Heart right ventricle (tissue), 16 donors: Measurements from ENCODE around the gene RHEB. TPM values are rescaled to one million over a fixed set of nuclear protein-coding genes. Genes with fewer than 3 reads are reported as not detected.
A peak's percentile ranks its signal among the peaks of the same experiment; 100 is the strongest.

ENCODE experiments used
- ATAC-seq, 8 donors: fragments of 200-7000 bp; cut with Tn5 transposase; one replicate each; pipeline ENCODE4 v1.9.1; 2020; ENCODE audit warnings: mild to moderate bottlenecking in 8 of 8, moderate library complexity in 8 of 8, moderate number of reproducible peaks in 1 of 8
- DNase-seq, 2 donors: peaks; one replicate each; pipeline ENCODE4 v3.0.0-alpha.2; 2020
- H3K27ac ChIP-seq, 10 donors: fragments of 200-600 bp; sonication (generic) in 2 of 10; one replicate each; pipeline versions ENCODE4 v1.5.0 to v1.8.0; 2020 to 2022; ENCODE audit warnings: mild to moderate bottlenecking in 3 of 10
- H3K27me3 ChIP-seq, 7 donors: fragments of 200-600 bp; one replicate each; pipeline ENCODE4 v1.8.0; 2021 to 2022; ENCODE audit warnings: mild to moderate bottlenecking in 2 of 7
- H3K36me3 ChIP-seq, 9 donors: fragments of 200-600 bp; sonication (generic) in 1 of 9; one replicate each; pipeline versions ENCODE4 v1.5.0 to v1.8.0; 2020 to 2022; ENCODE audit warnings: mild to moderate bottlenecking in 2 of 9
- H3K4me1 ChIP-seq, 9 donors: fragments of 200-600 bp; sonication (generic) in 1 of 9; one replicate each; pipeline versions ENCODE4 v1.5.0 to v1.8.0; 2020 to 2022; ENCODE audit warnings: mild to moderate bottlenecking in 4 of 9
- H3K4me3 ChIP-seq, 10 donors: fragments of 200-600 bp; sonication (generic) in 2 of 10; one replicate each; pipeline versions ENCODE4 v1.5.0 to v1.8.0; 2020 to 2022; ENCODE audit warnings: mild to moderate bottlenecking in 7 of 10, moderate library complexity in 2 of 10
- H3K9me3 ChIP-seq, 11 donors: fragments of 200-600 bp in 10 of 11; sonication (generic) in 2 of 11; one replicate each; pipeline versions ENCODE4 v1.5.0 to v1.8.0; 2013 to 2022; ENCODE audit warnings: mild to moderate bottlenecking in 2 of 11, control low read depth in 1 of 11, moderate library complexity in 1 of 11
- CTCF ChIP-seq, 9 donors: fragments of 200-600 bp; sonication (generic) in 2 of 9; IDR thresholded peaks; one replicate each; pipeline versions ENCODE4 v1.5.0 to v1.8.0; 2021 to 2022; ENCODE audit warnings: antibody characterized with exemption in 9 of 9, mild to moderate bottlenecking in 5 of 9, moderate library complexity in 1 of 9
- WGBS, 2 donors: extraction: QIAGEN DNeasy Blood & Tissue Kit; methylation state at CpG; one replicate each; pipeline ENCODE4 v1.1.7; 2013; ENCODE audit warnings: inconsistent platforms in 1 of 2; 5-methylcytosine and 5-hydroxymethylcytosine counted together
- intact Hi-C, 10 donors: fragments of 100-400 bp; cut with DNase I; formaldehyde crosslinking; loops; one replicate each; pipeline versions ENCODE4 v1.11.1 to v1.14.2; 2022
- microRNA-seq, 2 donors: library from miRNA; unstranded; fragments of <30 nt; microRNA quantifications; one replicate each; pipeline ENCODE4 v1.2.0, GENCODE V29; 2021
- polyA plus RNA-seq, 2 donors: library from polyadenylated mRNA; stranded (reverse); fragments of 200-250 nt; gene quantifications; one replicate each; pipeline ENCODE4 v1.2.3, GENCODE V29; 2013
- total RNA-seq, 10 donors: library from RNA; stranded (reverse); fragmentation: NEBNext Ultra II Directional in 3 of 10; extraction: Animal tissue kit (Norgen Biotek cat#: 25700) in 3 of 10; gene quantifications; one replicate each; pipeline versions ENCODE4 v1.2.1 to v1.2.4, GENCODE V29; 2021 to 2023
- donor health status: Arrhythmogenic right ventricular cardiomyopathy.
- donor health status: ischemic (EF 13 %, LVEDD 7.1; RV severe dilation, severe dysfunction).
- donor health status: healthy with polysubstance abuse.
- donor health status: DM: no; HTN: yes; CAD: no.
- donor health status: DM: no; HTN: no; CAD: no.
- donor health status: ischemic (EF 25% LVEDD 6.9; RV normal size, moderate dysfunction).
- donor health status: ischemic (EF 25% LVEDD 5.7; RV mildly dilated, moderate dysfunction).
- donor health status: healthy.
- donor health status: DM: yes; HTN: yes; CAD: no.
- donor health status: Ischemic cardiomyopathy.
- donor health status: ischemic (EF 35%, LVEDD 5.7; RV mildly dilated, moderate dysfunction).
- donor health status: nonischemic (EF 11% LVEDD 7.7; RV severe dilation, severe dysfunction).
- donor health status: DM: yes; HTN: yes; CAD: no.
- donor health status: PGD.
- donor health status: ischemic (EF 29% LVEDD 5.4; RV normal size, mild dysfunction).
- donor health status: nonischemic (EF 23%, LVEDD 6.1; RV moderate dilation, normal function).

Gene RHEB
- total and polyA plus RNA-seq, 12 donors = 56.0 to 174 (median 104) TPM

GRCh38 chr7:151416112-151416940, 103.4 kb downstream of the RHEB start:
- no peaks in the 10 kb centered on the region for H3K36me3 ChIP-seq
- H3K9me3 ChIP-seq = peaks cover 0 to 19% (median 0%) of the 10 kb centered on the region in 11 donors
- H3K27ac ChIP-seq = peak overlapping the region in 1 of 10 donors; percentile 20
- peaks cover 0 to 25% (median 0%) of the 10 kb centered on the region in 9 donors for H3K4me1 ChIP-seq
- intact Hi-C loops = no loop called here
- DNase-seq (no peak), ATAC-seq (peak in 1 of 8 donors; percentile 7)
- TF ChIP-seq CTCF (IDR thresholded peaks at IDR 0.05) = no peak
- H3K27me3 ChIP-seq = peaks cover 0 to 39% (median 20%) of the 10 kb centered on the region in 7 donors
- H3K4me3 ChIP-seq = no peak overlapping the region
- 69 to 71% methylated on average over 10 of the region's 10 CpGs for WGBS, 2 donors

Small RNA genes lying within 50 kb of the gene (microRNA-seq; reads per million reads assigned to microRNA genes)
- gene MIR3907 = 0 reads per million in 2 donors

Other genes with a start within 250 kb of the RHEB start
- 10 to 100 TPM; 36.7 to 53.0 (median 43.9) TPM for gene NUB1, start 178.1 kb downstream of the RHEB start, total RNA-seq
- gene NUB1, start 178.1 kb downstream of the RHEB start, polyA plus RNA-seq = 10 to 100 TPM; 22.6 to 23.8 TPM
- gene WDR86, start 109.9 kb downstream of the RHEB start, total RNA-seq = under 1 TPM in 7 of 10 donors, not detected in 3; 0.15 to 0.52 (median 0.33) TPM
- gene WDR86, start 109.9 kb downstream of the RHEB start, polyA plus RNA-seq = under 1 TPM; 0.17 to 0.22 TPM
- gene CRYGN, start 79.8 kb downstream of the RHEB start, total RNA-seq = under 1 TPM in 2 of 10 donors, not detected in 8; 0.15 to 0.72 TPM
- under 1 TPM; 0.07 to 0.29 TPM for gene CRYGN, start 79.8 kb downstream of the RHEB start, polyA plus RNA-seq